Erythroblast (primary cell): ENCODE data around the gene SLC24A3.

Experiments
- DNase-seq, 2 experiments: peaks; one replicate each; lab custom pipeline; 2025; lab: John Stamatoyannopoulos, UW
- GATA1 ChIP-seq: IDR thresholded peaks from 2 replicates; pipeline ENCODE4 v1.6.1; 2011; ENCODE audit warnings: low read depth, mild to moderate bottlenecking, control low read depth, low read length, moderate library complexity
- POLR2A ChIP-seq: IDR thresholded peaks from 2 replicates; pipeline ENCODE4 v1.6.1; 2011; ENCODE audit warnings: mild to moderate bottlenecking, low read length

SLC24A3 gene

GRCh38 chr20:19338960-19339359, 126.5 kb downstream of the SLC24A3 start:
- TF ChIP-seq GATA1 (no peak), POLR2A (no peak)

GRCh38 chr20:19341348-19342053, 129.1 kb downstream of the SLC24A3 start:
- no peak for DNase-seq
- TF ChIP-seq GATA1 (no peak), POLR2A (no peak)

More at GRCh38 chr20:19338960-19339359, 126.5 kb downstream of the SLC24A3 start:
- DNase-seq = no peak

DNA sequence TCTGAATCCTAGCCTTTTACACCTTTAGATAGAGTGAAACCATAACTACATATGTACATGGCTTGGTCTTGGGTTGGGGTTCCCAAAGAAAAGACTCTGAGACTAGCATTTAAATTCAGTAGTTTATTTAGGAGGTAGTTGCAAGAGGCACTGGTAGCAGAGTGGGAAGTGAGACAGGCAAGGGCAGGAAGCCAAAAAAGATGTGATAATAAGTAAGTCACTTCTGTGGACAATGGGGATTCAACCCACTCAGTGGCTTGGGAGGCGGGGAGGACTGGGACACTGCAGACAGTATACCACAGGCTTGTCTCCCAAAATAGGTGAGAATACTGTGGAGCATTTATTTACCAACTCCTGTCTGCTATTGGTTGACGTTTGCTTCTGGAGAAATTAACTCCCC, 131.9 kb downstream of the SLC24A3 start:
- DNase-seq = no peak
- TF ChIP-seq GATA1 (no peak), POLR2A (no peak)

GRCh38 chr20:19347943-19348456, 135.6 kb downstream of the SLC24A3 start:
- TF ChIP-seq POLR2A = no peak
- no peak for TF ChIP-seq GATA1
- no peak for DNase-seq

- no peak for DNase-seq
- no peak for TF ChIP-seq GATA1
These were observed 136.1 kb downstream of the SLC24A3 start for GRCh38 chr20:19348582-19348981.

DNA sequence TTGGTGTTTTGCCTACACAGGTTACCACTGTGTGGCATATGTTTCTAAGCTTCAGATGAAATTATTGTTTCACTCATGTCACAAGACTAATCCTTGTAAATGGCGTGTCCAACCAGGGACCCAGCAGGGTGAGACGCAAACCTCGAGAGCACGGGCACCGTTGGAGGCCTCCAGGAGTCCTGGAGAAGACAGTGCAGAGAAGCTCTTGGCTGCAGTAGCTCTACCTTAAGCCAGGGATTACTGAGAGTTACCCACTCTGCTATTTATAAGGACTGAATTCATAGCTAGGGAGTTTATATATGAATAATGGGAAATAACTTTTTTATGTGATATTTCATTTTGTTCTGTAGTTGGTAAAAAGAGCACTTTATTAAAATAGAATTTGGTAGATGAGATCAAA, 137.4 kb downstream of the SLC24A3 start:
- DNase-seq = no peak
- TF ChIP-seq POLR2A (no peak), GATA1 (no peak)

DNA sequence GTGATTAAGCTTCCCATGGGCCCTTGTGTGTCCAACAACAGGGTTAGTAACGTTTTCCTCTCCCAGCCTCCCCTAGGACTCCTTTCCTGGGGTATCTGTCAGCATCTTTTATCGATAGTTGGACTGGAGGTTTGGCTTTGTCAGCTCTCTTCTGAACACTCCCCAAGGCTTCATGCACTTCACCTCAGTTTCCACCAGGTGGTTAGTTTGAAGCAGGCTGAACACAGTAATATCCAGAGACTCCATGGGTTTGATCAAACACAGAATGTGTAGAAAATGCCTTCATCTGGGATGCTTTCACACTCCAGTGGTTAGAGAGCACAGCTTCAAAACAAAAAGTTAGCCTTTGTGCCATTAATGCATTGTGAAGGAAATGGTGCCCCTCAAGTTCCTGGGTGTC, 139.1 kb downstream of the SLC24A3 start:
- TF ChIP-seq GATA1 (no peak), POLR2A (no peak)
- no peak for DNase-seq

GRCh38 chr20:19354950-19355349, 142.5 kb downstream of the SLC24A3 start:
- DNase-seq = no peak
- no peak for TF ChIP-seq GATA1
- no peak for TF ChIP-seq POLR2A

- TF ChIP-seq POLR2A = no peak
- no peak for TF ChIP-seq GATA1
- DNase-seq = no peak
These were observed 149.3 kb downstream of the SLC24A3 start for GRCh38 chr20:19361790-19362189.

DNA sequence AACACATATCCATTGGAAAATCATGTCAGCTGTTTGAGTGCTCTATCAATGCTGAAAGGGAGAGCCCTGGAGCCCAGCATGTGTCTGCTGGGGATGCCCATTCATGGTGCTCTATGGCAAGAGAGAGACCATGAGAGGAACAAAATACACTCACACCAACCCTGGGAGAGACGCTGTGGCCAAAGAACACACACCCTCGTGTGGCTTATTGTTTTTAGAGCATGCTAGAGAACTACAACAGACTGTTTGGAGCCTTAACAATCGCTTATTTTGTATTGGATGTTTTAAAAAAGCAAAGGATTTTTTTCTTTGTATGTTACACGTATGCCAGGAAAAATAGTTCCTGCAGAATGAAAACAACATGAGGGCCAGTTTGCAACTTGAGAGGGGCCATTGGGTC, 151.0 kb downstream of the SLC24A3 start:
- TF ChIP-seq GATA1 (no peak), POLR2A (no peak)
- DNase-seq = no peak

GRCh38 chr20:19367591-19367990, 155.1 kb downstream of the SLC24A3 start:
- no peak for DNase-seq
- no peak for TF ChIP-seq POLR2A
- TF ChIP-seq GATA1 = no peak

DNA sequence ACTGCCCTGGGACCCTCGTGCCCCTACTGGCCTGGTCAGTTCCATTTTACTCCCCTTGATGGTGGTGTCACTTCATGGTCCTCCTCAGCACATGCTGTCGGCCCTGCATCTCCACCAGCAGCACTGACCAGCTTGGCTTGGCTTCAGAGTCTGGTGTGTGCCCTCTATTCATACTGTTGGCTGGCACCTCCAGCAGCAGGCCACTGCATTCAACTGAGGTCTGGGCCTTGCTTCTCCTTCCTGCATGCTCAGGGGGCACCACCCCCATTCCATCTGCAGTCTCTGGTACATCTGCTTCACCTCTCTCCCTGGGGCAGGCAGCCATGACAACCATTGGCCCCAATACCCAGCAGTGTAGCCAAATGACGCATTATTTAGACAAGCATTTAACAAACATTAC, 155.9 kb downstream of the SLC24A3 start:
- DNase-seq = no peak
- TF ChIP-seq GATA1 = no peak
- no peak for TF ChIP-seq POLR2A

DNA sequence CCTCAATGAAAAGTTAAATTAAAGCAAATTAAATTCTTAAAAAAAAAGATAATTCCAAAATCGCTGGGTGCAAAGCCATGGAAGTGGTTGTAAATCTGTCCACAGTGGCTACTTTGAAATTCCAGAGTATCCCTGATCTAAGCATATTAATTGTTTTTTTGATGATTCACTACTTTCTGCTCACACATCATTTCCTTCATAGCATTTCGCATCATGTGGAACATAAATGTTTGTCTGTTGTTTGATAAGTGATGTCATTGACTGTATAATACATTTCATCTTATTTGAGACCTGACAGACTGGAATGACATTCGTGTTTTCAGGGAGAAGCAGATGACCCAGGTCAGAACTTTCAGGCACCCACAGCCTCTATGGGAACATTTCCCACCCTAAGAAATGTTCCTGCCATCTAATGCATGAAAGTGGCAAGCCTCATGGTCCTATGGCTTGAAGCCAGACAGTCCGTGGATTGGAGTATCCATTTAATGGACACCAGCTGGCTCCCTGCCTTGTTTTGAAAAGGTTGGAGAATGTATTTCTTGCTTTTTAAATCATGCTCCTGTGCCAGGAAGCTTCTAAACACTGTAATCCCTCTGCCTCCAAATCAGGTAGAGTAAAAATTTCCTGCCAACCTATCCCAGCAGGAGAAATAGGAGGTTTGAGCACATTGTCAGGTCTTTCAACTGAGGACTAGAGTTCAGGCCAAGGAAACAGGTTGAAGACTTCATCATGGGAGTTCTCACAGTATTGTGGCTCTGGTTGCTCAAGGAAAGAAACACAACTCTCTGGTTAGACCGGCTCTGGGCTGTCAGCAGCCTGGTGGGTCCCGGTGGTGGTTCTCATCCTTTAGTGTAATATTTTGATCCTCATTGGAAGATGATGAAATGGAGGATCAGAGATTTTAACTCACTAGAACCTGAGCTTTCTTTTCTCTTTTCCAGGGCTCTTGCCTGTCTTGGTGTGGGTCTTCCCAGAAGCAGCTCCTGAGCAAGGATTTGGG, 157.9 kb downstream of the SLC24A3 start:
- no peak for TF ChIP-seq POLR2A
- no peak for TF ChIP-seq GATA1
- DNase-seq = no peak

DNA sequence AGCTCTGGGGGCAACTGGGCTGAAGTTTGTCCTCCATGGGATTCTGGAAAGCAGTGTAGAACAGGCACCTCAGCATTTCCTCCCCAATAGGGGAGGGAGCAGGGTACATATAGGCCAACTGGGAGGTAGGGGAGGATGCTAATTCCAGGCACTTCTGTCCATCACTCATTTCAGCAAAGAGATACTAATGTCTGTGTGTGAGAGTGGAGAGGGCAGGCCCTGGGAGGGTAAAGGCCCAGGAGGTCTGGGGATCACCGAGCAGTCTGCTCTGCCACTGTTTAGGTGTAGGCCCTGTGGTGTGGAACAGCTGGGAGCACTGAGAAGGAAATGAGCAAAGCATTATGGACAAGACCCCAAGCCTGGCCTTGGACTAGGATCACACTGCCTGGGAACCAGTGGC, 158.7 kb downstream of the SLC24A3 start:
- no peak for DNase-seq
- TF ChIP-seq POLR2A (no peak), GATA1 (no peak)
